Right atrium auricular region (tissue), 2 donors: ENCODE results near the gene PPP5C. TPM values are rescaled to one million over a fixed set of nuclear protein-coding genes. Genes with fewer than 3 reads are reported as not detected.
A peak's percentile ranks its signal among the peaks of the same experiment; 100 is the strongest.

Experiments
- DNase-seq: peaks from one replicate; pipeline ENCODE4 v3.0.0-alpha.2; 2019; ENCODE audit warnings: low spot score
- H3K27ac ChIP-seq, 2 donors: fragments of 200-600 bp; sonication (generic); 1 replicate in 1 of 2; 2 replicates in 1 of 2; pipeline ENCODE4 v1.5.1; 2016 to 2019
- H3K27me3 ChIP-seq, 2 donors: fragments of 200-600 bp; sonication (generic); one replicate each; pipeline versions ENCODE4 v1.5.1 to v1.6.0; 2017 to 2019
- H3K36me3 ChIP-seq: fragments of 200-600 bp; sonication (generic); one replicate; pipeline ENCODE4 v1.5.1; 2016
- H3K4me1 ChIP-seq, 2 donors: fragments of 200-600 bp; sonication (generic); one replicate each; pipeline versions ENCODE4 v1.5.1 to v1.6.0; 2017 to 2019
- H3K4me3 ChIP-seq, 2 donors: fragments of 200-600 bp; sonication (generic); 1 replicate in 1 of 2; 2 replicates in 1 of 2; pipeline ENCODE4 v1.5.1; 2017 to 2019; ENCODE audit warnings: mild to moderate bottlenecking in 1 of 2, moderate library complexity in 1 of 2
- H3K9me3 ChIP-seq, 2 donors: fragments of 200-600 bp; sonication (generic); one replicate each; pipeline ENCODE4 v1.5.1; 2019
- CTCF ChIP-seq, 2 donors: fragments of 200-600 bp; sonication (generic); IDR thresholded peaks; one replicate each; pipeline ENCODE4 v1.5.1; 2019; ENCODE audit warnings: antibody characterized with exemption in 2 of 2
- total RNA-seq, 2 donors: library from RNA; depleted of rRNA; stranded (reverse); fragments of >200 nt; gene quantifications; one replicate each; pipeline ENCODE4 v1.1.0, GENCODE V29; 2016

Gene PPP5C
- total RNA-seq, 2 donors from 2014 or later = 59.1 to 84.3 TPM

GRCh38 chr19:46426035-46426505 is 79.2 kb downstream of the PPP5C start:
- no peak for TF ChIP-seq CTCF (IDR thresholded peaks at IDR 0.05)
- H3K27ac ChIP-seq = peak overlapping the region; percentile 7 to 58
- DNase-seq = no peak

GRCh38 chr19:46426506-46427162 is 79.7 kb downstream of the PPP5C start:
- H3K27me3 ChIP-seq = no peaks in the 10 kb centered on the region
- no peaks in the 10 kb centered on the region for H3K9me3 ChIP-seq
- peak overlapping the region; percentile 45 to 63 for H3K4me3 ChIP-seq

More at GRCh38 chr19:46426035-46426505, 79.2 kb downstream of the PPP5C start:
- no peaks in the 10 kb centered on the region for H3K27me3 ChIP-seq
- peaks cover 0 to 19% of the 10 kb centered on the region in 2 donors for H3K4me1 ChIP-seq
- H3K36me3 ChIP-seq = no peaks in the 10 kb centered on the region
- peak overlapping the region; percentile 45 to 63 for H3K4me3 ChIP-seq
- no peaks in the 10 kb centered on the region for H3K9me3 ChIP-seq

GRCh38 chr19:46427518-46428045 is 80.7 kb downstream of the PPP5C start:
- H3K4me1 ChIP-seq = peaks cover 0 to 19% of the 10 kb centered on the region in 2 donors
- no peaks in the 10 kb centered on the region for H3K27me3 ChIP-seq
- H3K36me3 ChIP-seq = no peaks in the 10 kb centered on the region
- no peak overlapping the region for H3K27ac ChIP-seq
- no peak overlapping the region for H3K4me3 ChIP-seq
- no peak for DNase-seq
- no peak for TF ChIP-seq CTCF (IDR thresholded peaks at IDR 0.05)
- H3K9me3 ChIP-seq = no peaks in the 10 kb centered on the region

More at GRCh38 chr19:46426506-46427162, 79.7 kb downstream of the PPP5C start:
- peaks cover 0 to 19% of the 10 kb centered on the region in 2 donors for H3K4me1 ChIP-seq
- H3K27ac ChIP-seq = peak overlapping the region; percentile 7 to 58
- no peak for TF ChIP-seq CTCF (IDR thresholded peaks at IDR 0.05)
- H3K36me3 ChIP-seq = no peaks in the 10 kb centered on the region
- no peak for DNase-seq

GRCh38 chr19:46428239-46429135 is 81.6 kb downstream of the PPP5C start, which contains the start of gene PNMA8C:
Gene PNMA8C (minus strand): TSS chr19:46428936. CDS start chr19:46428359, 577 bp downstream.
- H3K36me3 ChIP-seq = no peaks in the 10 kb centered on the region
- peaks cover 0 to 19% of the 10 kb centered on the region in 2 donors for H3K4me1 ChIP-seq
- DNase-seq = peak; percentile 66
- H3K4me3 ChIP-seq = peak within 1 kb of the TSS in 1 of 2 donors; percentile 32
- H3K9me3 ChIP-seq = no peaks in the 10 kb centered on the region
- peak within 1 kb of the TSS in 1 of 2 donors; percentile 12 for H3K27ac ChIP-seq
- TF ChIP-seq CTCF (IDR thresholded peaks at IDR 0.05) = no peak
- no peaks in the 10 kb centered on the region for H3K27me3 ChIP-seq

GRCh38 chr19:46429999-46430398 is 83.1 kb downstream of the PPP5C start:
- Histone ChIP-seq H3K4me3 (no peak overlapping the region), H3K27ac (no peak overlapping the region), H3K9me3 (no peaks in the 10 kb centered on the region), H3K4me1 (peaks cover 0 to 19% of the 10 kb centered on the region in 2 donors), H3K36me3 (no peaks in the 10 kb centered on the region), H3K27me3 (no peaks in the 10 kb centered on the region)
- no peak for TF ChIP-seq CTCF (IDR thresholded peaks at IDR 0.05)
- no peak for DNase-seq
